ENCODE measurements around the gene ZNF804B. TPM values are rescaled to one million over a fixed set of nuclear protein-coding genes. Genes with fewer than 3 reads are reported as not detected.

Gene ZNF804B
- total and polyA plus RNA-seq, 8 donors = 0.37 TPM; not detected in 7

- Histone ChIP-seq H3K9me3 (no peaks in the 10 kb centered on the region), H3K36me3 (no peaks in the 10 kb centered on the region), H3K4me3 (no peak overlapping the region), H3K4me1 (no peaks in the 10 kb centered on the region), H3K27ac (no peak overlapping the region), H3K27me3 (no peaks in the 10 kb centered on the region)
- intact Hi-C loops (cut with DNase I; ENCODE audit: low total_unique reads) = no loop called here
- TF ChIP-seq POLR2A (IDR thresholded peaks at IDR 0.05) (no peak), POLR2AphosphoS5 (IDR thresholded peaks at IDR 0.05) (no peak), CTCF (IDR thresholded peaks at IDR 0.05) (no peak), EP300 (IDR thresholded peaks at IDR 0.05) (no peak)
- WGBS, 5 donors = 44 to 81% (median 70%) methylated on average over 3 of the region's 3 CpGs
- no peak for DNase-seq
These were observed 405.9 kb downstream of the ZNF804B start for GRCh38 chr7:89165421-89165820.

GRCh38 chr7:89170628-89171027, 411.1 kb downstream of the ZNF804B start:
- H3K4me3 ChIP-seq = no peak overlapping the region
- intact Hi-C loops (cut with DNase I; ENCODE audit: low total_unique reads) = no loop called here
- WGBS, 5 donors = 62 to 83% (median 72%) methylated on average over 1 of the region's 1 CpG
- no peak overlapping the region for H3K27ac ChIP-seq
- no peak for DNase-seq
- TF ChIP-seq EP300 (IDR thresholded peaks at IDR 0.05) = no peak
- no peak for TF ChIP-seq CTCF (IDR thresholded peaks at IDR 0.05)
- TF ChIP-seq POLR2A (IDR thresholded peaks at IDR 0.05) = no peak
- no peak for TF ChIP-seq POLR2AphosphoS5 (IDR thresholded peaks at IDR 0.05)
- no peaks in the 10 kb centered on the region for H3K4me1 ChIP-seq
- no peaks in the 10 kb centered on the region for H3K36me3 ChIP-seq
- no peaks in the 10 kb centered on the region for H3K27me3 ChIP-seq
- no peaks in the 10 kb centered on the region for H3K9me3 ChIP-seq

GRCh38 chr7:89182116-89182515, 422.6 kb downstream of the ZNF804B start:
- Histone ChIP-seq H3K9me3 (peaks cover 0 to 14% (median 5%) of the 10 kb centered on the region in 4 donors), H3K4me1 (no peaks in the 10 kb centered on the region), H3K36me3 (no peaks in the 10 kb centered on the region), H3K27me3 (no peaks in the 10 kb centered on the region), H3K27ac (no peak overlapping the region), H3K4me3 (no peak overlapping the region)
- no peak for TF ChIP-seq POLR2A (IDR thresholded peaks at IDR 0.05)
- TF ChIP-seq POLR2AphosphoS5 (IDR thresholded peaks at IDR 0.05) = no peak
- no peak for TF ChIP-seq EP300 (IDR thresholded peaks at IDR 0.05)
- no peak for TF ChIP-seq CTCF (IDR thresholded peaks at IDR 0.05)
- intact Hi-C loops (cut with DNase I; ENCODE audit: low total_unique reads) = no loop called here
- no peak for DNase-seq
- WGBS, 5 donors = 92 to 97% (median 95%) methylated on average over 2 of the region's 2 CpGs

- H3K4me1 ChIP-seq = no peaks in the 10 kb centered on the region
- DNase-seq = peak in 1 of 2 donors; percentile 5
- no peaks in the 10 kb centered on the region for H3K36me3 ChIP-seq
- no peaks in the 10 kb centered on the region for H3K27me3 ChIP-seq
- peaks cover 0 to 14% (median 5%) of the 10 kb centered on the region in 4 donors for H3K9me3 ChIP-seq
- H3K4me3 ChIP-seq = no peak overlapping the region
- H3K27ac ChIP-seq = no peak overlapping the region
- intact Hi-C loops (cut with DNase I; ENCODE audit: low total_unique reads) = no loop called here
- no peak for TF ChIP-seq CTCF (IDR thresholded peaks at IDR 0.05)
- TF ChIP-seq POLR2A (IDR thresholded peaks at IDR 0.05) = no peak
- no peak for TF ChIP-seq POLR2AphosphoS5 (IDR thresholded peaks at IDR 0.05)
- TF ChIP-seq EP300 (IDR thresholded peaks at IDR 0.05) = no peak
- 63 to 85% (median 72%) methylated on average over 5 of the region's 5 CpGs for WGBS, 5 donors
These were observed 424.2 kb downstream of the ZNF804B start for GRCh38 chr7:89183712-89184111.
